BJ (cell line): ENCODE data around the gene PLEKHH1. TPM values are rescaled to one million over a fixed set of nuclear protein-coding genes. Genes with fewer than 3 reads are reported as not detected.

Source experiments
- CTCF ChIA-PET: fragments of 350-600 bp; formaldehyde crosslinking; extraction: SDS; loops from one replicate; lab custom pipeline; 2021; ENCODE audit warnings: antibody characterized with exemption, inconsistent platforms; lab: Yijun Ruan, JAX
- POLR2A ChIA-PET: fragments of 300-600 bp; sonication (Branson Sonifier 250); formaldehyde crosslinking; extraction: SDS; loops from one replicate; lab custom pipeline; 2021; ENCODE audit warnings: antibody characterized with exemption; lab: Charles Lee
- DNase-seq: peaks from one replicate; pipeline ENCODE4 v3.0.0-alpha.2; 2011; ENCODE audit warnings: low read depth
- H3K27me3 ChIP-seq: 2 replicates; pipeline ENCODE4 v1.6.0; 2011; ENCODE audit warnings: low read length; ENCODE audit not compliant: control insufficient read depth, insufficient read depth
- H3K36me3 ChIP-seq: 2 replicates; pipeline ENCODE4 v1.5.1; 2011; ENCODE audit warnings: low read length; ENCODE audit not compliant: control insufficient read depth, insufficient read depth
- H3K4me3 ChIP-seq: 2 replicates; pipeline ENCODE4 v1.5.1; 2011; ENCODE audit warnings: low read depth, mild to moderate bottlenecking, control low read depth, low read length
- CTCF ChIP-seq: IDR thresholded peaks from 2 replicates; pipeline ENCODE4 v1.5.1; 2011; ENCODE audit warnings: low read depth, mild to moderate bottlenecking, control low read depth, inconsistent platforms, low read length, moderate library complexity; ENCODE audit not compliant: insufficient read depth
- polyA plus RNA-seq: library from polyadenylated mRNA; depleted of rRNA; stranded (reverse); fragments of >200 nt; gene quantifications from 2 replicates; pipeline ENCODE4 v1.2.3, GENCODE V29; 2011

PLEKHH1 gene
- polyA plus RNA-seq, 1 experiment = 0.16 TPM

- no peak for TF ChIP-seq CTCF
- peaks cover 5% of the 10 kb centered on the region for H3K27me3 ChIP-seq
- POLR2A ChIA-PET = no interaction called here
These were observed 45.8 kb upstream of the PLEKHH1 start for GRCh38 chr14:67487332-67487731.

GRCh38 chr14:67487937-67488893 is 44.9 kb upstream of the PLEKHH1 start, which contains the start of gene TMEM229B:
Gene TMEM229B (minus strand): TSS chr14:67488721. CDS start chr14:67473923, 14,798 bp downstream.
- no peak for DNase-seq
- Histone ChIP-seq H3K27me3 (peaks cover 5% of the 10 kb centered on the region), H3K4me3 (no peak within 1 kb of the TSS), H3K36me3 (no peaks in the 10 kb centered on the region)
- ChIA-PET CTCF (interaction anchor here (0.6 to 1.8 kb wide), 3 partner anchors 10 to 26 kb away, joined by 3 to 5 read pairs (median 3); no protein-coding TSS in a partner anchor), POLR2A (no interaction called here)
- TF ChIP-seq CTCF = no peak

More at GRCh38 chr14:67487332-67487731, 45.8 kb upstream of the PLEKHH1 start:
- no peaks in the 10 kb centered on the region for H3K36me3 ChIP-seq
- no peak for DNase-seq
- H3K4me3 ChIP-seq = no peak overlapping the region
- CTCF ChIA-PET = interaction anchor here (0.6 to 1.8 kb wide), 5 partner anchors 9 to 39 kb away, joined by 3 to 5 read pairs (median 3); no protein-coding TSS in a partner anchor

GRCh38 chr14:67490196-67490595 is 42.9 kb upstream of the PLEKHH1 start:
- no peak for TF ChIP-seq CTCF
- Histone ChIP-seq H3K4me3 (no peak overlapping the region), H3K36me3 (no peaks in the 10 kb centered on the region), H3K27me3 (peaks cover 5% of the 10 kb centered on the region)
- ChIA-PET CTCF (no interaction called here), POLR2A (no interaction called here)
- DNase-seq = no peak

GRCh38 chr14:67491285-67491684 is 41.8 kb upstream of the PLEKHH1 start:
- POLR2A ChIA-PET = no interaction called here
- CTCF ChIA-PET = no interaction called here

More at GRCh38 chr14:67491285-67491684, 41.8 kb upstream of the PLEKHH1 start:
- Histone ChIP-seq H3K27me3 (peaks cover 5% of the 10 kb centered on the region), H3K36me3 (no peaks in the 10 kb centered on the region), H3K4me3 (no peak overlapping the region)
- no peak for TF ChIP-seq CTCF
- DNase-seq = no peak
